Dermis blood vessel endothelial cell (primary cell): ENCODE measurements around the gene ARHGAP4. TPM values are rescaled to one million over a fixed set of nuclear protein-coding genes. Genes with fewer than 3 reads are reported as not detected.

Experiments
- DNase-seq: peaks from one replicate; pipeline ENCODE4 v3.0.0; 2010
- total RNA-seq: library from RNA; depleted of rRNA; stranded (reverse); fragments of >200 nt; gene quantifications from 2 replicates; pipeline ENCODE4 v1.2.3, GENCODE V29; 2014

The ARHGAP4 gene
- total RNA-seq, 1 donor from 2014 or later: 16.0 TPM

GRCh38 chrX:153926858-153927671 lies 1.0 kb upstream of the ARHGAP4 start:
- DNase-seq: peak; percentile 72

GRCh38 chrX:153926552-153926857 lies 441 bp upstream of the ARHGAP4 start:
- DNase-seq: no peak

GRCh38 chrX:153925387-153925738 lies 701 bp downstream of the ARHGAP4 start:
- no peak for DNase-seq

- peak; percentile 62 for DNase-seq
These were observed 1.8 kb downstream of the ARHGAP4 start for GRCh38 chrX:153924149-153924861.

GRCh38 chrX:153922932-153923857 lies 2.9 kb downstream of the ARHGAP4 start:
- DNase-seq: peak; percentile 75

- no peak for DNase-seq
These were observed 4.3 kb downstream of the ARHGAP4 start for GRCh38 chrX:153921511-153922446.

DNA sequence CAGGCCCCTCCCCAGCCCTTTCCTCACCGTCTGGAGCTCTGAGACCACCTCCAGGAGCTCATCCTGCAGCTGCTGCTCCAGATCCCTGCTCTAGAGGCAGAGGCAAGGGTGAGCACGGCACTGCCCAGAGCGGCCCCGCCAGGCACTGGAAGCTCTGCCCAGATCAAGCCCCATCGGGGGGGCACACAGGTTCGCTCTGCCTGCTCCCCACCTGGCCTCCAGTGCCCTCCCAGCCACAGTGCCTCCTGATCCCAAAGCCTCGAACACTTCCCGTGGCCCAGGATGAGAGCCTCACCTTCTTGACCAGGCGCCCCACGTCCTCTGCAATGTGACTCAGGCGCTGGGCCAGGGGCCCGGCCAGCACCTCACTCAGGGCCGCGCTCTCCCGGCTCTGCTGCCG lies 5.0 kb downstream of the ARHGAP4 start:
- DNase-seq: no peak

DNA sequence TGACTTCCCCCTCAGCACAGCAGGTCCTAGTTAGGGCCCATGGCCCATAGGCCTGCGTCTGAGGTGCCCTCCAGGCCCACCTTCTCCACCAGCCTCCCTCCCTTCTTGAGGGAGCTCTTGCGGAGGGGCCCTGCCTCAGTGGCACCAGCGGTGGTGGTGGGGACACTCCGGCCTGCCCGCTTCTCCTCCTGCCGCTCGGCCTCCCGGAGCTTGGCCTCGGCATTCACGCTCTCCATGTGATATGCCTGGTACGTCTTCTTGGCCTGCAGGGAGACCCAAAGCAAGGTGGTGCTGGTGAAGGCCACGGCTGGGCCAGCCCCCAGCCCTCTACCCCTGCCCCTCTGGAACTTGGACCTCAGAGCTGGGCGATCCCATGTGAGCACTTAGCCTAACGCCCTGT lies 5.5 kb downstream of the ARHGAP4 start:
- no peak for DNase-seq

- no peak for DNase-seq
These were observed 6.8 kb downstream of the ARHGAP4 start for GRCh38 chrX:153919281-153919680.

GRCh38 chrX:153917869-153918268 lies 8.2 kb downstream of the ARHGAP4 start:
- DNase-seq: no peak

DNA sequence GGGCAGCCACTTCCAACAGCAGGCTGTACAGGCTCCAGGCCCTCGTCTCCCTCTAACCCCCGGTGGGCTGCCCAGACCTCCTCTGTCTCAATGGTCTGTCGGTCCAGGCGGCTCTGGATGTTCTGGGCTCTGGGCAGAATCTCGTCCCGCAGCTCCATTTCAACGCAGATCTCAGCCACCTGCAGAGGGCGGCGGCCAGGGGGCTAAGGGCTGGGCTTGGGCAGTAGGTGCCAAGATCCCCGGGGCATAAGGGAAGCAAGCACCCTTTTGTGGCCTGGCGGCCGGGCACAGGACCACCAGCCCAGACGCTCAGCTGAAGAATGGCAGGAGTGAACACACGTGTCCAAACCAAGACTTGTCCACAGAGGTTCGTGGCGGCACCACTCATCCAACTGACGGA lies 12.4 kb downstream of the ARHGAP4 start:
- no peak for DNase-seq

DNA sequence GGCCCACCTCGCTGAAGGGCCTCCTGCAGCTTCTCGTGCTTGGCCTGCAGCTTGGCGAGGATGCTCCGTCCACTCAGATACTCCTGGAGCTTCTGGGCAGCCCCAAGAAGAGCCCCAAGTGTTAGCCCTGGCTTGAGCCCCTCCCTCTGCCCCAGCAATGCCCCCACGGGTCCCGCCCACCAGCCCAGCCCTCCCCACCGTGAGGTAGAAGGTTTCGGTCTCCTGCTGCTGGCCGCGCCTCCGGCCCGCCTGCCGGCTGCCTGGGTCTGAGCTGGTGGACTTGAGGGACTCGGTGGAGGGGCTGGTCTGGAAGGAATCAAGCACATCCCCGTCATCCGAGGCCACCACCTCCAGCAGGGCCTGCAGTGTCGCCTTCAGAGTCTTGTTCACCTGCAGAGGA lies 12.9 kb downstream of the ARHGAP4 start:
- no peak for DNase-seq

- DNase-seq: no peak
These were observed 14.3 kb downstream of the ARHGAP4 start for GRCh38 chrX:153911798-153912197.

- no peak for DNase-seq
These were observed 15.6 kb downstream of the ARHGAP4 start for GRCh38 chrX:153910446-153910845.

- no peak for DNase-seq
These were observed 16.1 kb downstream of the ARHGAP4 start for GRCh38 chrX:153909980-153910360.

- no peak for DNase-seq
These were observed 16.8 kb downstream of the ARHGAP4 start for GRCh38 chrX:153909024-153909979.

DNA sequence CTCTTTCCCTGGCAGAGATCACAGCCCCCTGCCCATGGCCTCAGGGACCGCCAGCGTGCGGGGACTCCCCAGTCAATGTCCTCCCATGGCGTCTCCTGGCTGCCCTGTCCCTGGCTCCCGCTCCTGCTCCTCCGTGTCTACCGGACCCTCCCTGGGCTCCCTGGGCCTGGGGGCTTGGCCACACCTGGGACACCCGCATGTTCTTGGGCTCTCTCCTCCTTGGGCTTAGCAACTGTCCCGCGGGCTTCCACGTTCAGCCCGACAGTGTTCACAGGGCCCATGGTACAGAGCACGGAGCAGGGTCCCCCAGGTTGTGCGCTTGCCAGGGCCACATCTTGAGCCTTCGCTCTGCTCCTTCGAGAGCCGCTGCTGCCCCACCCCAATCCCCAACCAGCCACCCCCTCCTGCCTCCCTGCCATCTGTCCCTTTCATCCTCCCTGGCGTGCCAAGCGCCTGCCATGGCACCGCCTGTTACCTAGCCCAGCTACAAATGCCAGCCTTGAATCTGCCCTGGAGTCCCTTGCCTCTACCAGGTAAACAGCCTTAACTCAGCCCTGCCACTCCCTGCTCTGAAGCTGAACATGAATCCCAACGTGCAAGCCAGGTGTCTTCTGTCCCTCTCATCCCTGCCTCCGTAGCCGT lies 17.7 kb downstream of the ARHGAP4 start:
- DNase-seq: no peak

DNA sequence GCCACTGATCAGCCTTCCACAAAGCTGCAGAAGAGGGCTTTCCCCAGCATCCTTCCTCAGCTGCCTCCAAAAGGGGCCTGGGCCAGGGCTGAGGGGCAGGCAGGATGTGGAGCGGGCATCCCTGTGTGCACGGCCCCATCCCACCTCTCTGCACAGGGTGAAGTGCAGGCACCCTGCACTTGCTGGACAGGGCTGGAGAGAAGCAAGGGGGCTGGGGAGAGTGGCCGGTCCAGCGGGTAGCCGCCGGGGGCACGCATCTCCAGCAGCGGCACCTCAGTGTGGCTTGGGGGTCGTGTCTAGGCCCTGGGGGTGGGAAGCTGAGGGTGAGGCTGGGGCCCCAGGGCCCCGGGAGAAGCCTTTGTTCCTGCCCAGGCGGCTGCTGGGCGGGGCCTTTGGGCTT lies 18.6 kb downstream of the ARHGAP4 start:
- DNase-seq: no peak

- DNase-seq: no peak
These were observed 19.7 kb downstream of the ARHGAP4 start for GRCh38 chrX:153906126-153906917.
